OCI-LY1 (cell line): ENCODE measurements around the gene FHIT.
"Not testable (repeated sequence)": the region's sequence is repeated elsewhere in the genome, so short reads cannot be mapped to it uniquely, and the experiment has no call there.

Experiments
- CTCF ChIP-seq: fragments of 200-600 bp; sonication (generic), shearing (Covaris generic); IDR thresholded peaks from 2 replicates; pipeline ENCODE4 v1.5.1; 2017; ENCODE audit warnings: mild to moderate bottlenecking, antibody characterized with exemption, low read length, moderate library complexity, mixed read lengths
- EZH2 ChIP-seq: fragments of 200-600 bp; sonication (generic), shearing (Covaris generic); IDR thresholded peaks from 2 replicates; pipeline ENCODE4 v1.8.0; 2017; ENCODE audit warnings: borderline replicate concordance, mixed run types, mild to moderate bottlenecking, antibody characterized with exemption, low read length, moderate library complexity, mixed read lengths

- TF ChIP-seq CTCF, EZH2: not testable (repeated sequence)
Measured at GRCh38 chr3:61190205-61190604, 61.0 kb downstream of the FHIT start.
